Karpas-422 (cell line): ENCODE results near the gene NPEPL1. TPM values are rescaled to one million over a fixed set of nuclear protein-coding genes. Genes with fewer than 3 reads are reported as not detected.

Experiments
- DNase-seq: peaks from one replicate; pipeline ENCODE4 v3.0.0-alpha.2; 2015
- H2AFZ ChIP-seq: fragments of 200-600 bp; sonication (generic); 2 replicates; pipeline ENCODE4 v1.6.1; 2014; ENCODE audit warnings: antibody characterized with exemption, low read length, mixed read lengths
- H3K27ac ChIP-seq: fragments of 200-600 bp; sonication (generic); 2 replicates; pipeline ENCODE4 v1.5.1; 2014; ENCODE audit warnings: mild to moderate bottlenecking, low read length, moderate library complexity
- H3K27me3 ChIP-seq: fragments of 200-600 bp; sonication (generic); 2 replicates; pipeline ENCODE4 v1.6.1; 2014; ENCODE audit warnings: low read length, mixed read lengths
- H3K36me3 ChIP-seq: fragments of 200-600 bp; sonication (generic); 2 replicates; pipeline ENCODE4 v1.6.1; 2014; ENCODE audit warnings: low read length, mixed read lengths; ENCODE audit not compliant: insufficient read depth
- H3K4me1 ChIP-seq: fragments of 200-600 bp; sonication (generic); 2 replicates; pipeline ENCODE4 v1.6.1; 2014; ENCODE audit warnings: mild to moderate bottlenecking, low read length, mixed read lengths
- H3K4me2 ChIP-seq: fragments of 200-600 bp; sonication (generic); 2 replicates; pipeline ENCODE4 v1.6.1; 2014; ENCODE audit warnings: low read length, low read depth, mild to moderate bottlenecking; ENCODE audit not compliant: poor library complexity, severe bottlenecking
- H3K4me3 ChIP-seq: fragments of 200-600 bp; sonication (generic); 2 replicates; pipeline ENCODE4 v1.5.1; 2014; ENCODE audit warnings: mild to moderate bottlenecking, antibody characterized with exemption, low read length, mixed read lengths
- H3K79me2 ChIP-seq: fragments of 200-600 bp; sonication (generic); 2 replicates; pipeline ENCODE4 v1.6.1; 2014; ENCODE audit warnings: mild to moderate bottlenecking, low read length, mixed read lengths
- H3K9ac ChIP-seq: fragments of 200-600 bp; sonication (generic); 2 replicates; pipeline ENCODE4 v1.6.0; 2014; ENCODE audit warnings: low read length
- H3K9me2 ChIP-seq: fragments of 200-600 bp; sonication (generic), shearing (Covaris generic); replicated peaks from 2 replicates; pipeline ENCODE4 v1.6.0; 2014; ENCODE audit warnings: mild to moderate bottlenecking, low read length, moderate library complexity; ENCODE audit not compliant: insufficient read depth
- H3K9me3 ChIP-seq: fragments of 300-700, 200-600 bp; sonication (generic); 2 replicates; pipeline ENCODE4 v1.6.1; 2014; ENCODE audit warnings: low read length, mixed read lengths
- H4K20me1 ChIP-seq: fragments of 200-600 bp; sonication (generic); 2 replicates; pipeline ENCODE4 v1.6.1; 2014; ENCODE audit warnings: mild to moderate bottlenecking, antibody characterized with exemption, low read length, low read depth; ENCODE audit not compliant: insufficient read depth
- total RNA-seq: library from RNA; depleted of rRNA; stranded (reverse); fragments of >200 nt; shearing (Covaris generic); gene quantifications from 2 replicates; pipeline ENCODE4 v1.2.3, GENCODE V29; 2014; ENCODE audit warnings: low replicate concordance

NPEPL1 gene
- total RNA-seq, 1 experiment from 2014 or later: 16.8 TPM

GRCh38 chr20:58702859-58703648 lies 10.5 kb downstream of the NPEPL1 start:
- Histone ChIP-seq H3K9me2 (no peaks in the 10 kb centered on the region), H3K9me3 (no peaks in the 10 kb centered on the region), H3K27ac (no peak overlapping the region), H3K36me3 (peaks cover 17% of the 10 kb centered on the region; the same call in 1 of the 2 replicates), H3K4me3 (no peak overlapping the region), H3K27me3 (no peaks in the 10 kb centered on the region), H3K4me1 (no peaks in the 10 kb centered on the region), H3K4me2 (no peak overlapping the region), H4K20me1 (no peaks in the 10 kb centered on the region), H3K9ac (no peak overlapping the region), H2AFZ (no peak overlapping the region), H3K79me2 (no peaks in the 10 kb centered on the region)
- no peak for DNase-seq

DNA sequence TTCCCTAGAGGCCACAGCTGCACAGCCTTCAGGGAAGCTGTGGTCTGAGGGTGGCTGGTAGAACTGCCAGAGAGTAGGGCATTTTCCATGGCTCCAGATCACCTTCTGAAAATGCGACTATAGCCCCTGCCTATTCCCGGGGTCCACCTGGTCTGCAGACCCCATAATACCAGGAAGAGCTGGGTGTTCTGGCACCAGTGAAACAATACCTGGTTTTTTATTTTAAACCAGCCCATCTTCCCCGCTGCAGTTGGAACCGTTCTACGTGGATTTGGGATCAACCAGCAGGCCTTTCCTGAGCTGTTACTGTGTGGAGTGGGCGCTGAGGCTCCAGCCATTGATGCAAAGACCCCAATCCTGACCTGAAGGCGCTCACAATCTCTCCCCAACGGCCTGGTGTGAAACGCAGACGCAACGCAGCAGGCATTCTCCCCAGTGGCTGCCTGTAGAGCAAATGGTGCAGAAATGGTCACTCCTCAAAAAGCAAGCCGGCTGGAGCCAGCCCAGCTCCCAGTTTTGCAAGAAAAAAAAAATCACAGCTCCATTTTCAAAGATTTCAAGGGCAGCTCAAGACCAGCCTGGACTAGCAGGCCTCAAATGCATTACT lies 11.3 kb downstream of the NPEPL1 start:
- no peak for DNase-seq
- Histone ChIP-seq H3K79me2 (no peaks in the 10 kb centered on the region), H3K27ac (no peak overlapping the region), H3K9me2 (no peaks in the 10 kb centered on the region), H3K27me3 (no peaks in the 10 kb centered on the region), H3K9me3 (no peaks in the 10 kb centered on the region), H3K9ac (no peak overlapping the region), H2AFZ (no peak overlapping the region), H3K4me1 (no peaks in the 10 kb centered on the region), H3K36me3 (peaks cover 17% of the 10 kb centered on the region; the same call in 1 of the 2 replicates), H3K4me3 (no peak overlapping the region), H4K20me1 (no peaks in the 10 kb centered on the region), H3K4me2 (no peak overlapping the region)

DNA sequence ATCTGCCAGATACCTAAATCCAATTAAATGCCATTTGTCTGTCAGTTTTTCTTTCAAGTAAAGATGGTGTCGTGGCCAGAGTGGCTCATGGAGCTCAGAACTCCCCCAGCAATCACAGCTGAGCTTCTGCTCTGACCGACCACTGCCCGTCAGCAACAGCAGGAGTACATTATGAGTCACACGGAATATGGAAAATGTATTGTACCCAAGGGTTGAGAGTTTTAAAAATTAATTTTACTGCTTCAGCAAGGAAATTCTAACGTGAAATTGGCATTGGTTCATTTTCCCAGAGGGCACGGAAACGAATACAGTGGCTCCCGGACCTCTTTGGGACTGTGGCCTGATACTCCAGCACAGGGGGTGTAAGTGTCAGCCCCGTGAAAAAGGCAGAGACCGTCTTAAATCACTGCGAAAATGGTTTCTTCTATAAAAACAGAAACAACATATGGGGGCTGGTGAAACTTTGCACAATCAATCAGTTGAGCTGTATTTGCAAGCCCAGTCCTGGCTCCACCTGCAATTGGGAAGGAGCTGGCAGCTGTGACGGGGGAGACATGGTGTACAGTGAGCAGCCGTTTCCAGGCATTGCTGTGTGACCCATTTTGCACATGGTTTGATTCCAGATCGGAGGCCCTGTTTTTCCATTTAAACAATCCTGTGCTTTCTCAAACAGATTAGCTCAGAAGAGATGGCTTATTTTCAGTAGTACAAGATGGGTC lies 12.8 kb downstream of the NPEPL1 start:
- Histone ChIP-seq H3K9me3 (no peaks in the 10 kb centered on the region), H4K20me1 (no peaks in the 10 kb centered on the region), H3K79me2 (no peaks in the 10 kb centered on the region), H3K4me3 (no peak overlapping the region), H3K4me2 (no peak overlapping the region), H3K4me1 (no peaks in the 10 kb centered on the region), H3K27me3 (no peaks in the 10 kb centered on the region), H3K9ac (no peak overlapping the region), H2AFZ (no peak overlapping the region), H3K9me2 (no peaks in the 10 kb centered on the region), H3K27ac (no peak overlapping the region), H3K36me3 (peaks cover 17% of the 10 kb centered on the region; the same call in 1 of the 2 replicates)
- no peak for DNase-seq

DNA sequence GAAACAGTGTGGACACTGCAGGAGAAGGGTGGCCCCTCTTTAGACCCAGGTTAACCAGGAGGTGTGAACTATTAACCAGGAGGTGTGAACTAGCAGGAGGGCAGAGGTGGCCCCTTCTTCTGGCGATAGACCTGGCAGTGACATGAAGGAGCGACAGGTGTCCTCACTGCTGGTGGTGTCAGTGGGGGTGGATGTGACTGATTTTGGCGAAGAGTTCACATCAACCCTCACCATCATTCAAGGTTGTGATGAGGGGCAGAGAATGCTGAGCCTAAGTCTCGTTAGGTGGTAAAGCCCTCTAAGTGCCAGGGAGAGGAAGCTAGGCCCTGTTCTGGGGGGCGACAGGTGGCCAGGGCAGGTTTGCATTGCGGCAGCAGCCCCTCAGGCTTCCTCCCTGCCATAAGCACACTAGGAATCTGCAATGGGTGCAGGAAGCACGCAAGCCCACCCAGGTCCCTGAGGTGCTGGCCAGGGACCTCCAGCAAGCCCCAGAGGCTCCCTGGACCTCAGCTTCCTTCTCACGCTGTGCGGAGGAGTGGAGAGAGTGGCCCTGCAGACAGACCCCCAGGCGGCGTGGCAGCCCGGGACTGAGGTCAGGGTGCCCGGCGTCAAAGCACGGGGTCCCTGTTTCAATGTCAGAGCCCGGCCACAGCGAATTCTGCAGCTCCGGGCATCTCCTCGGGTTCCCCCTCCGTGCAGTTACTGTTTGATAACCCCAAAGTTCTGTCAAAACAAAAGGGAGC lies 13.7 kb downstream of the NPEPL1 start:
- Histone ChIP-seq H3K9me3 (no peaks in the 10 kb centered on the region), H3K9ac (no peak overlapping the region), H3K36me3 (peaks cover 17% of the 10 kb centered on the region; the same call in 1 of the 2 replicates), H3K27ac (no peak overlapping the region), H3K27me3 (no peaks in the 10 kb centered on the region), H3K4me3 (no peak overlapping the region), H3K4me2 (no peak overlapping the region), H3K4me1 (no peaks in the 10 kb centered on the region), H3K9me2 (no peaks in the 10 kb centered on the region), H3K79me2 (no peaks in the 10 kb centered on the region), H4K20me1 (no peaks in the 10 kb centered on the region), H2AFZ (no peak overlapping the region)
- DNase-seq: no peak

- Histone ChIP-seq H3K27ac (no peak overlapping the region), H3K4me2 (no peak overlapping the region), H2AFZ (no peak overlapping the region), H3K4me1 (no peaks in the 10 kb centered on the region), H4K20me1 (no peaks in the 10 kb centered on the region), H3K79me2 (no peaks in the 10 kb centered on the region), H3K4me3 (no peak overlapping the region), H3K27me3 (no peaks in the 10 kb centered on the region), H3K9ac (no peak overlapping the region), H3K9me2 (no peaks in the 10 kb centered on the region), H3K9me3 (no peaks in the 10 kb centered on the region), H3K36me3 (peaks cover 17% of the 10 kb centered on the region; the same call in 1 of the 2 replicates)
- DNase-seq: no peak
Measured at GRCh38 chr20:58706975-58707681, 14.5 kb downstream of the NPEPL1 start.

DNA sequence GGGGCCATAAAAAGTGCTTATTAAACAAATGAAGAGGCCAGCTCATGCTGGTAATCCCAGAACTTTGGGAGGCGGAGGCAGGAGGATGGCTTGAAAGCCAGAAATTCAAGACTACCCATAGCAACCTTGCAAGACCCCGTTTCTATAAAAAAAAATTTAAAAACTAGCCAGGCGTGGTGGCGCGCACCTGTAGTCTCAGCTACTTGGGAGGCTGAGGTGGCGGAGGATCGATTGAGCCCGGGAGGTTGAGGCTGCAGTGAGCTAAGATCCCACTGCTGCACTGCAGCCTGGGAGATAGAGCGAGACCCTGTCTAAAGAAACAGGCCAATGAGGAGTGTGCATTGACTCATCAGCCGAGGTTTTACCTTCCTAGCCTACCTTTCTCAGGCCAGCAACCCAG lies 15.2 kb downstream of the NPEPL1 start:
- Histone ChIP-seq H3K4me3 (no peak overlapping the region), H4K20me1 (no peaks in the 10 kb centered on the region), H3K9me2 (no peaks in the 10 kb centered on the region), H3K9ac (no peak overlapping the region), H3K27me3 (no peaks in the 10 kb centered on the region), H3K4me2 (no peak overlapping the region), H3K27ac (no peak overlapping the region), H2AFZ (no peak overlapping the region), H3K36me3 (peaks cover 17% of the 10 kb centered on the region; the same call in 1 of the 2 replicates), H3K79me2 (no peaks in the 10 kb centered on the region), H3K9me3 (no peaks in the 10 kb centered on the region), H3K4me1 (no peaks in the 10 kb centered on the region)
- no peak for DNase-seq

DNA sequence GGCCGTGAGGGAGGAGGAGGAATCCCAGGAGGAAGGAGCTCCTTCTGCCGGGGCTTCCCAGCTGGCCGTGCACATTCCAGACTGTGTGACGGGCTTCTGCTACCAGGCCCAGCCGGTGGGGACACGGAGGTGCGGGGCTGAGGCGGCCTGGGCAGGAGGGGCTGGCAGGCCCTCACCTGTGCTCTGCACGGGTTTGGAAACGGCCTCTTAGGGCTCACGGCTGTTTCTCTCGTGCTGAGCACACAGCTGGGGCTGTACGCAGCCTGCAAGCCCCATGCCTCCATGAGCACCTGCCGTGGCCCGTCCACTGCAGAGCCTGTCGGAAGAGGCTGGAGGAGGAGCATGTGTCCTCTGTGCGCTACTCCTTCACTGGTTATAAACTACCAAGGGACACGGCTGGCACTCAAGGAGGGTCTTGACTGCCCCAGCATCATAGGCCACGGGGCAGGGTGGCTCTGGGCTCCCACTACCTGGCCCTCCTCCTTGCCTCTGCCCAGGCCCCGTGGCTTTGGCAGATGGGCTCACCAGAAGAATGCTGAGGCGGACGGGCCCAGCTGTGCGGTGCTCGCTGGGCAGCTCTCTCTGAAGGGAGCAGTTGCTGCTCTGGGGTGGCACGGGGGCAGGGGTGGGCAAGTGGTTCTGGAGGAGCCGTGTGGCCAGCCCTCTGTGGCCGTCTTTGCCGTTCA lies 15.8 kb downstream of the NPEPL1 start:
- Histone ChIP-seq H3K79me2 (no peaks in the 10 kb centered on the region), H3K9me3 (no peaks in the 10 kb centered on the region), H3K4me1 (no peaks in the 10 kb centered on the region), H3K36me3 (peaks cover 17% of the 10 kb centered on the region; the same call in 1 of the 2 replicates), H2AFZ (no peak overlapping the region), H3K27me3 (no peaks in the 10 kb centered on the region), H3K9ac (no peak overlapping the region), H3K4me2 (no peak overlapping the region), H3K9me2 (no peaks in the 10 kb centered on the region), H3K4me3 (no peak overlapping the region), H4K20me1 (no peaks in the 10 kb centered on the region), H3K27ac (no peak overlapping the region)
- no peak for DNase-seq
